ENCODE measurements around the gene USH2A.

DNA sequence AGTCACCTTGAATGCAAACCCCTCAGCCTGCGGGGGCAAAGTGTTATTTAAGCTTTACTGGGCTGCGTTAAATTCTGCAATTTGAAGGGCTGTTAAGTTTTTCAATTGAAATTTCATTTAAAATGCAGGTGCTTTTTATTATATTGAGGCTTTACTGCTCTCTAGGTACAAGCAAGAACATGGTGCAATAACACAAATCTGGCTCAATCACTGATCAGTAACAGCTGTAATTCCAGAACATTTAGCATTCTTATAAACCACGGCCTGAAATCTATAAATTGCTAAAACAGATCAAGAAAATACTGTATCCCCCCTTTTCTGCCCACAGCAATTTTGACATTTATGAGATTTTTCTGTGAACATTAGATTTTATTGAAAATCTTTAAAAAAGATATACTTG lies 533.4 kb downstream of the USH2A start:
- TF ChIP-seq, protein P1, sequence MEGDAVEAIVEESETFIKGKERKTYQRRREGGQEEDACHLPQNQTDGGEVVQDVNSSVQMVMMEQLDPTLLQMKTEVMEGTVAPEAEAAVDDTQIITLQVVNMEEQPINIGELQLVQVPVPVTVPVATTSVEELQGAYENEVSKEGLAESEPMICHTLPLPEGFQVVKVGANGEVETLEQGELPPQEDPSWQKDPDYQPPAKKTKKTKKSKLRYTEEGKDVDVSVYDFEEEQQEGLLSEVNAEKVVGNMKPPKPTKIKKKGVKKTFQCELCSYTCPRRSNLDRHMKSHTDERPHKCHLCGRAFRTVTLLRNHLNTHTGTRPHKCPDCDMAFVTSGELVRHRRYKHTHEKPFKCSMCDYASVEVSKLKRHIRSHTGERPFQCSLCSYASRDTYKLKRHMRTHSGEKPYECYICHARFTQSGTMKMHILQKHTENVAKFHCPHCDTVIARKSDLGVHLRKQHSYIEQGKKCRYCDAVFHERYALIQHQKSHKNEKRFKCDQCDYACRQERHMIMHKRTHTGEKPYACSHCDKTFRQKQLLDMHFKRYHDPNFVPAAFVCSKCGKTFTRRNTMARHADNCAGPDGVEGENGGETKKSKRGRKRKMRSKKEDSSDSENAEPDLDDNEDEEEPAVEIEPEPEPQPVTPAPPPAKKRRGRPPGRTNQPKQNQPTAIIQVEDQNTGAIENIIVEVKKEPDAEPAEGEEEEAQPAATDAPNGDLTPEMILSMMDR (IDR thresholded peaks at IDR 0.05; ENCODE audit: borderline replicate concordance, extremely low read depth, low read length, poor library complexity, severe bottlenecking), result no peak
- TF ChIP-seq EZH2 (IDR thresholded peaks at IDR 0.05; ENCODE audit: borderline replicate concordance, low read depth, low read length, severe bottlenecking), result no peak

Data from DND-41 (cell line).